Naive thymus-derived CD4-positive, alpha-beta T cell (primary cell): ENCODE results near the gene CYCS. TPM values are rescaled to one million over a fixed set of nuclear protein-coding genes. Genes with fewer than 3 reads are reported as not detected.
"Not testable (repeated sequence)": the region's sequence is repeated elsewhere in the genome, so short reads cannot be mapped to it uniquely, and the experiment has no call there.

Source experiments
- ATAC-seq: fragments of 150-1000 bp; cut with Tn5 transposase; 2 replicates; pipeline ENCODE4 v1.10.0; 2021; ENCODE audit warnings: mild to moderate bottlenecking, moderate library complexity
- CTCF ChIA-PET: fragments of 350-600 bp; sonication (Branson Sonifier 250); formaldehyde crosslinking; loops from one replicate; lab custom pipeline; 2021; ENCODE audit warnings: antibody characterized with exemption; lab: Charles Lee
- POLR2A ChIA-PET: fragments of 350-600 bp; sonication (Branson Sonifier 250); formaldehyde crosslinking; loops from one replicate; lab custom pipeline; 2021; ENCODE audit warnings: antibody characterized with exemption, inconsistent platforms; lab: Charles Lee
- DNase-seq, 9 donors: peaks; one replicate each; pipeline versions ENCODE4 v3.0.0 to v3.0.0-alpha.2; 2020 to 2022; ENCODE audit warnings: mixed read lengths in 1 of 9
- H3K27ac ChIP-seq: one replicate; pipeline ENCODE4 v1.7.0; 2013; ENCODE audit warnings: mild to moderate bottlenecking, low read depth, low read length, moderate library complexity
- H3K27me3 ChIP-seq, 2 donors: one replicate each; pipeline ENCODE4 v1.7.0; 2013; ENCODE audit warnings: low read length in 2 of 2, mild to moderate bottlenecking in 2 of 2, moderate library complexity in 2 of 2; ENCODE audit not compliant: control insufficient read depth in 2 of 2, insufficient read depth in 2 of 2
- H3K36me3 ChIP-seq, 3 experiments: 1 replicate in 2 of 3; 2 replicates in 1 of 3; pipeline ENCODE4 v1.7.0; 2013; ENCODE audit warnings: low read length in 3 of 3, mild to moderate bottlenecking in 3 of 3, moderate library complexity in 1 of 3; ENCODE audit not compliant: insufficient read depth in 3 of 3, control insufficient read depth in 2 of 3
- H3K4me1 ChIP-seq, 2 donors: one replicate each; pipeline ENCODE4 v1.7.0; 2013; ENCODE audit warnings: low read length in 2 of 2, mild to moderate bottlenecking in 2 of 2, moderate library complexity in 1 of 2; ENCODE audit not compliant: control insufficient read depth in 2 of 2, insufficient read depth in 2 of 2
- H3K4me3 ChIP-seq: 2 replicates; pipeline ENCODE4 v1.7.0; 2013; ENCODE audit warnings: mild to moderate bottlenecking, low read length
- H3K9me3 ChIP-seq, 3 experiments: 1 replicate in 2 of 3; 2 replicates in 1 of 3; pipeline ENCODE4 v1.7.0; 2013; ENCODE audit warnings: low read length in 3 of 3; ENCODE audit not compliant: control insufficient read depth in 2 of 3
- H3K27ac Mint-ChIP-seq, 9 donors: one replicate each; pipeline ENCODE4 v1.8.0; 2020 to 2022; ENCODE audit warnings: mixed read lengths in 9 of 9, mild to moderate bottlenecking in 8 of 9, moderate library complexity in 5 of 9, inconsistent platforms in 2 of 9
- H3K27me3 Mint-ChIP-seq, 5 donors: one replicate each; pipeline ENCODE4 v1.8.0; 2021 to 2022; ENCODE audit warnings: mixed read lengths in 5 of 5, mild to moderate bottlenecking in 1 of 5
- H3K36me3 Mint-ChIP-seq, 5 donors: one replicate each; pipeline ENCODE4 v1.8.0; 2020 to 2022; ENCODE audit warnings: mixed read lengths in 5 of 5, mild to moderate bottlenecking in 3 of 5, inconsistent platforms in 1 of 5
- H3K4me1 Mint-ChIP-seq, 7 donors: one replicate each; pipeline ENCODE4 v1.8.0; 2020 to 2022; ENCODE audit warnings: mixed read lengths in 7 of 7, mild to moderate bottlenecking in 3 of 7, inconsistent platforms in 1 of 7
- H3K4me3 Mint-ChIP-seq, 10 donors: one replicate each; pipeline ENCODE4 v1.8.0; 2020 to 2022; ENCODE audit warnings: mild to moderate bottlenecking in 10 of 10, mixed read lengths in 10 of 10, moderate library complexity in 6 of 10, inconsistent platforms in 2 of 10
- H3K9me3 Mint-ChIP-seq, 11 donors: one replicate each; pipeline ENCODE4 v1.8.0; 2020 to 2022; ENCODE audit warnings: mixed read lengths in 11 of 11, mild to moderate bottlenecking in 4 of 11, inconsistent platforms in 1 of 11, moderate library complexity in 1 of 11
- intact Hi-C, 2 donors: fragments of 100-400 bp; cut with micrococcal nuclease; formaldehyde crosslinking; loops; one replicate each; pipeline ENCODE4 v1.15.1; 2023
- polyA plus RNA-seq, 2 donors: library from polyadenylated mRNA; unstranded; fragments of 300-500 nt; fragmentation: Illumina TruSeq; gene quantifications; one replicate each; pipeline ENCODE4 v1.2.3, GENCODE V29; 2021
- total RNA-seq, 6 experiments: library from RNA in 5 of 6; stranded (reverse) in 5 of 6; gene quantifications; 1 replicate in 5 of 6; 2 replicates in 1 of 6; pipeline ENCODE4 v1.2.3 and lab custom pipeline; 2021 to 2026

Gene CYCS
- total and polyA plus RNA-seq, 7 experiments from 2014 or later: 40.4 to 130 (median 114) TPM

GRCh38 chr7:25167262-25167843 is 42.3 kb upstream of the CYCS start:
- Mint-ChIP-seq H3K27me3 (no peaks in the 10 kb centered on the region), H3K9me3 (no peaks in the 10 kb centered on the region), H3K4me1 (peaks cover 0 to 5% (median 0%) of the 10 kb centered on the region in 7 donors), H3K36me3 (peaks cover 0 to 52% (median 19%) of the 10 kb centered on the region in 5 donors), H3K27ac (no peak overlapping the region), H3K4me3 (no peak overlapping the region)
- ChIA-PET POLR2A (interaction anchor here (0.7 kb wide), 2 partner anchors 17 to 1621 kb away, joined by 8 read pairs; no protein-coding TSS in a partner anchor), CTCF (no interaction called here)
- Histone ChIP-seq H3K27me3 (no peaks in the 10 kb centered on the region), H3K4me3 (no peak overlapping the region), H3K4me1 (no peaks in the 10 kb centered on the region), H3K36me3 (peaks cover 0 to 5% (median 0%) of the 10 kb centered on the region in 3 experiments), H3K27ac (no peak overlapping the region), H3K9me3 (no peaks in the 10 kb centered on the region)
- intact Hi-C loops: no loop called here
- ATAC-seq (no peak), DNase-seq (no peak)

- ChIA-PET CTCF (interaction anchor here (0.7 to 2.0 kb wide), 3 partner anchors 10 to 16 kb away, joined by 3 to 8 read pairs (median 3); no protein-coding TSS in a partner anchor), POLR2A (interaction anchor here (0.7 kb wide), 1 partner anchor 27 kb away, joined by 4 read pairs; no protein-coding TSS in a partner anchor)
- peak in 7 of 9 donors; percentile 16 to 63 (median 55) for DNase-seq
- H3K4me3 Mint-ChIP-seq, H3K4me1 ChIP-seq, H3K27ac ChIP-seq, H3K9me3 Mint-ChIP-seq, H3K27me3 ChIP-seq, H3K4me3 ChIP-seq, H3K9me3 ChIP-seq, H3K27ac Mint-ChIP-seq, H3K27me3 Mint-ChIP-seq, H3K4me1 Mint-ChIP-seq, H3K36me3 ChIP-seq: not testable (repeated sequence)
- peak; percentile 61 for ATAC-seq
- intact Hi-C loops: loop anchor here (1.0 to 2.0 kb wide), 5 partner anchors 20 to 339 kb away; partner anchors contain the start of gene CYCS (in 2 of the 2)
- H3K36me3 Mint-ChIP-seq: peaks cover 0 to 42% (median 20%) of the 10 kb centered on the region in 5 donors
Observed at GRCh38 chr7:25159983-25160596, 35.0 kb upstream of the CYCS start.

- Histone ChIP-seq H3K36me3 (peaks cover 0 to 11% (median 0%) of the 10 kb centered on the region in 3 experiments), H3K27me3 (no peaks in the 10 kb centered on the region), H3K4me3 (no peak overlapping the region), H3K9me3 (no peaks in the 10 kb centered on the region), H3K27ac (no peak overlapping the region), H3K4me1 (no peaks in the 10 kb centered on the region)
- intact Hi-C loops: no loop called here
- ATAC-seq (no peak), DNase-seq (no peak)
- ChIA-PET CTCF (interaction anchor here (1.0 to 1.1 kb wide), 2 partner anchors 12 to 16 kb away, joined by 3 read pairs; no protein-coding TSS in a partner anchor), POLR2A (no interaction called here)
- Mint-ChIP-seq H3K9me3 (no peaks in the 10 kb centered on the region), H3K36me3 (peaks cover 0 to 45% (median 28%) of the 10 kb centered on the region in 5 donors), H3K4me3 (no peak overlapping the region), H3K27me3 (no peaks in the 10 kb centered on the region), H3K4me1 (peaks cover 0 to 5% (median 4%) of the 10 kb centered on the region in 7 donors), H3K27ac (no peak overlapping the region)
Observed at GRCh38 chr7:25158966-25159365, 33.9 kb upstream of the CYCS start.

GRCh38 chr7:25151773-25152172 is 26.7 kb upstream of the CYCS start:
- ChIA-PET POLR2A (no interaction called here), CTCF (no interaction called here)
- H3K9me3 Mint-ChIP-seq: no peaks in the 10 kb centered on the region
- intact Hi-C loops: no loop called here
- no peaks in the 10 kb centered on the region for H3K27me3 Mint-ChIP-seq
- H3K36me3 Mint-ChIP-seq: peaks cover 6 to 62% (median 31%) of the 10 kb centered on the region in 5 donors
- no peak overlapping the region for H3K4me3 ChIP-seq
- ATAC-seq (no peak), DNase-seq (no peak)
- H3K9me3 ChIP-seq: no peaks in the 10 kb centered on the region
- H3K27me3 ChIP-seq: no peaks in the 10 kb centered on the region
- H3K27ac ChIP-seq: no peak overlapping the region
- no peak overlapping the region for H3K4me3 Mint-ChIP-seq
- no peaks in the 10 kb centered on the region for H3K4me1 ChIP-seq
- no peak overlapping the region for H3K27ac Mint-ChIP-seq
- H3K36me3 ChIP-seq: peaks cover 0 to 17% (median 0%) of the 10 kb centered on the region in 3 experiments
- H3K4me1 Mint-ChIP-seq: peaks cover 0 to 8% (median 0%) of the 10 kb centered on the region in 7 donors

- Histone ChIP-seq H3K4me1 (no peaks in the 10 kb centered on the region), H3K9me3 (no peaks in the 10 kb centered on the region), H3K27ac (no peak overlapping the region), H3K4me3 (no peak overlapping the region), H3K27me3 (no peaks in the 10 kb centered on the region), H3K36me3 (peaks cover 0 to 19% (median 0%) of the 10 kb centered on the region in 3 experiments)
- ATAC-seq (no peak), DNase-seq (no peak)
- intact Hi-C loops: no loop called here
- Mint-ChIP-seq H3K27me3 (no peaks in the 10 kb centered on the region), H3K27ac (no peak overlapping the region), H3K4me3 (no peak overlapping the region), H3K4me1 (peaks cover 0 to 8% (median 0%) of the 10 kb centered on the region in 7 donors), H3K36me3 (peaks cover 6 to 63% (median 36%) of the 10 kb centered on the region in 5 donors), H3K9me3 (no peaks in the 10 kb centered on the region)
- ChIA-PET CTCF (interaction anchor here (1.9 kb wide), 1 partner anchor 11 kb away, joined by 8 read pairs; no protein-coding TSS in a partner anchor), POLR2A (interaction anchor here (0.5 kb wide), 1 partner anchor 17 kb away, joined by 8 read pairs; no protein-coding TSS in a partner anchor)
Observed at GRCh38 chr7:25149836-25150235, 24.8 kb upstream of the CYCS start.

GRCh38 chr7:25148772-25149575 is 23.9 kb upstream of the CYCS start:
- Histone ChIP-seq H3K27me3 (no peaks in the 10 kb centered on the region), H3K27ac (no peak overlapping the region), H3K4me1 (no peaks in the 10 kb centered on the region), H3K9me3 (no peaks in the 10 kb centered on the region), H3K4me3 (no peak overlapping the region), H3K36me3 (peaks cover 0 to 10% (median 0%) of the 10 kb centered on the region in 3 experiments)
- DNase-seq (no peak), ATAC-seq (no peak)
- Mint-ChIP-seq H3K27me3 (no peaks in the 10 kb centered on the region), H3K36me3 (peaks cover 6 to 54% (median 28%) of the 10 kb centered on the region in 5 donors), H3K27ac (peak overlapping the region in 1 of 9 donors; percentile 48), H3K9me3 (no peaks in the 10 kb centered on the region), H3K4me3 (no peak overlapping the region), H3K4me1 (peaks cover 0 to 8% (median 0%) of the 10 kb centered on the region in 7 donors)
- intact Hi-C loops: no loop called here
- CTCF ChIA-PET: no interaction called here
- POLR2A ChIA-PET: no interaction called here
